Dedifferentiated amniotic fluid mesenchymal stem cell (primary cell): ENCODE measurements around the gene XCL1.
A peak's percentile ranks its signal among the peaks of the same experiment; 100 is the strongest.

ENCODE experiments used
- DNase-seq: peaks from one replicate; pipeline ENCODE4 v3.0.0-alpha.2; 2016; ENCODE audit errors: extremely low spot score

XCL1 gene

GRCh38 chr1:168605443-168605842 is 29.0 kb downstream of the XCL1 start:
- DNase-seq, result no peak

DNA sequence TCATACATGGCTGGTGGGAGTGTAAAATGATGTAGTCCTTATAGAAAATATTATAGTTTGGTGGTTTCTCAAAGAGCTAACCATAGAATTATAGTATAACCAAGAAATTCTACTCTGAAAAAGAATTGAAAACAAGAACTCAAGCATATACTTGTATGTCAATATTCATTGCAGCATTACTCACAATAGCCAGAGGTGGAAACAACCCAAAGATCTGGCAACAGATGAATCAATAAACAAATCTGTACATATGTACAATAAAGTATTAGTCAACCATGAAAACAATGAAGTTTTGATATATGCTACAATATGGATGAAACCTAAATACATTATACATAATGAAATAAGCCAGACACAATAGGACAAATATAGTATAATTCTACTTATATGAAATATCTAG is 29.7 kb downstream of the XCL1 start:
- DNase-seq, result no peak

DNA sequence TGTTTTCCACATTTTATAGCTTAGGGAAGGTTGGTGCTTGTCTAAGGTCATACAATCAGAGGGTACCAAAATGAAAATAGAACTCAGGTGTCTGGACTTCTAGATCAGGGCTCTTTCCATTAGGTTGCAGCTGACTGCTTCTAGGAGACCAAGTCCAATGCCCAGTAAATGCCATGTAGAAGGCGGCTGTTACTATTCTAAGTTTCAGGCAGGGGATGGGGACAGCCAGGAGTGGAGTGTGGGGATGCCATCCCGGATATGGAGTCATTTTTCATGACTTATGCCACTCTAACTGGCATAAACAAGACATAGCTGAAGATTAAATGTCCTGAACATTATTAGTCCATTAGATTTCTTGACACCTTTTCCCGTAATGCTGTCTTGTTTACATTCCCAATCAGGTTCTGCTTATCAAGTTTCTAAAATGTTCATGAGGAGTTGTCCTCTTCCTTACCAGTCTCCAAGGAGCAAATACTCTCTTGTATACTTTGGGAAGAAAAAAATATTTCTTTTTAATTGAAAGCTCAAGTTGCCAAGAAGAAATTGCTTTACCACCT is 31.5 kb downstream of the XCL1 start:
- DNase-seq, result no peak

DNA sequence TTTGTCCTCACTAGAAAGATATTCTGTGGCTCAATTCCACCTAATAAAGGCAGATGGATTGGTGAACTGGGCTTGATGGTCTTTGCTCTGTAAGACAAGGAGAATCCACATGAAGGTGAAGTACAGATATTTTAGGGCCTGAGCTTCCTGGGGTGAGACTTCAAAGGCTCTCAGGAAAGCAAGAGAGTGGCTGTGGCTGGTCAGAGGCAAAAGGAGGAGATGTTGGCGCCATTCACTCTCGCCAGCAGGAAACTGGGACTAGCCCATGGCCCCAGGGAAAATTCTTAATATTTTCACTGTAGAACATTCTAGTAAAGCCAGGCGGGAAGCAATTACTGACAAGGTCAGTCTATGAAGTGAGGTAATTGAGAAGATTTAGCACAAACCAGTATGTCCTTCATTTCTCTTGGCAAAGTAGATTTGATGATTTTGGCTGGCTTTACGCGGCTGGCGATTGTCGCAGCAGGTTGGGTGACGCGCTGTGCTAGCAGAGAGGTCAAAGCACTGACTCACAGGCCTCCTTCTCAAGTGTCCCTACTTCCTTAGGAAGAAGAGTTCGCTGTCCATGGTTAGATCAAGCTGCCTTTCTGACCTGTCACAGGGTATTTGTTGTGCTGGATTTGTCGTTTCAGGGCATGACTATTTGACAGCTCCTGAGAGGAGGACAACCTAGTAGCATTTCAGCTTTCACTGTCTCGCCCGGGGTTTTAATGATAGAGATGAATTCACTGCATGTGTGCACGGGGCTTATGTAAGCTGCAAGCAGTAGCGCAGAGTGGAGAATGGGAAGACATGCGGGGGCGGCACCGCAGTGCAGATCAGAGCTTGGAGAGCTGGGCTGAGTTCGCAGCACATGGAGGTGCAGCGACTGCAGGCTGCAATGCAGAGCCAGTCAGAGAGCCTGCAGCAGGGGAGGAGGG is 32.7 kb downstream of the XCL1 start:
- peak; percentile 39 for DNase-seq

GRCh38 chr1:168609741-168610510 is 33.5 kb downstream of the XCL1 start:
- DNase-seq, result no peak

DNA sequence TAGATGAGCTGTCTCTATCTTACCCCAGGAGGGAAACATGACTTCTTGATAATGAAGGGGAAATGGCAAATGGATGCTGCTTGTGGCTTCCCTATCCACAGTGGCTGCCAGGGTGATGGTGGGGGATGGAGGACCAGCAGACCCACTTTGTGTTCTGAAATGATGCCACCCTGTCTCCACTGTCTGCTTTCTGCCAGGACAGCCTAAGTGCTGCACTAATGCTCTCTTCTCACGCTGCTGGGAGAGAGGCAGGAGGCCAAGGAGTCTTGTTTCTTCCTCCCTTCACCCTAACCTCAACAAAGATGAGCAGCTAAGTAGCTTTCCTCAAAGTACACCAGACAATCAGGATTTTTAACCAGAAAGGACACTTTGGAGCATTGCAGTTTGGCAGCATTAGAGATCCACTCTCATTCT is 36.6 kb downstream of the XCL1 start:
- no peak for DNase-seq

GRCh38 chr1:168613691-168614231 is 37.4 kb downstream of the XCL1 start:
- DNase-seq, result no peak

GRCh38 chr1:168614235-168614634 is 37.8 kb downstream of the XCL1 start:
- DNase-seq, result no peak

GRCh38 chr1:168615965-168616364 is 39.6 kb downstream of the XCL1 start:
- DNase-seq, result no peak

DNA sequence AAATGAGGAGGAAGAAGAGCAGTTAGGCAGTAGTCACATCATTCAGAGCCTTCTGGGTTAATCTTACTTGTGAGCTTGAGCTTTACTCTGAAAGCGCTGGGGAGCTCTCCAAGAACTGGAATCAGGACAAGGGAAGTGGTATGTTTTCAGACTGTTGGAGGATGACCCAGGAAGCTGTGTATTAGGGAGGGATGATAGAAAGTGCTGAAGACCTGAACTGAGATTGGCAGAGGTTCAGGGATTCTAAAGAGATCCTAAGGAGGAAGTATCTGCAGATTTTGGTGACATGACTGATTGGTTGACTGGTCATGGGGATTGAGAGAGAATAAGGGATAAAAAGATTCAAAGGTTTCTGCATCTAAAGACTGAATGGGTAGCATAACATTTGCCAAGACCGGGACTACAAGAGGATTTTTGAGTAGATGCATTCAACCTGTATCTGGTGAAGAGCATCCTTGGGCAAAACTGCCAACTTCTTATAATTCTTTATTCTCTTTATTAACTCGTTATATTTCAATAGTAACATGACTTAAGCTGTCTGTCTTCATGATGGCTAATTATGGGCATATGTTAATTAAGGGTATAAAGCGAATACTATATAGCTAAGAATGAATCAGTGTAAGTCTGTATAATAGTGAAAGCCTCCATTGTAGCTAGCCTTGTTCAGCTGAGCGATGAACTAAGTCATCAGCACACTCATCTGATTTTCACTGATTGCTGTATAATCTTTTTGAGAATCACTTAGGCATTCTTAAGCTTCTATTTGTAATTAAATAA is 41.8 kb downstream of the XCL1 start:
- no peak for DNase-seq

GRCh38 chr1:168618886-168619285 is 42.5 kb downstream of the XCL1 start:
- no peak for DNase-seq

GRCh38 chr1:168621356-168621755 is 45.0 kb downstream of the XCL1 start:
- DNase-seq, result no peak

DNA sequence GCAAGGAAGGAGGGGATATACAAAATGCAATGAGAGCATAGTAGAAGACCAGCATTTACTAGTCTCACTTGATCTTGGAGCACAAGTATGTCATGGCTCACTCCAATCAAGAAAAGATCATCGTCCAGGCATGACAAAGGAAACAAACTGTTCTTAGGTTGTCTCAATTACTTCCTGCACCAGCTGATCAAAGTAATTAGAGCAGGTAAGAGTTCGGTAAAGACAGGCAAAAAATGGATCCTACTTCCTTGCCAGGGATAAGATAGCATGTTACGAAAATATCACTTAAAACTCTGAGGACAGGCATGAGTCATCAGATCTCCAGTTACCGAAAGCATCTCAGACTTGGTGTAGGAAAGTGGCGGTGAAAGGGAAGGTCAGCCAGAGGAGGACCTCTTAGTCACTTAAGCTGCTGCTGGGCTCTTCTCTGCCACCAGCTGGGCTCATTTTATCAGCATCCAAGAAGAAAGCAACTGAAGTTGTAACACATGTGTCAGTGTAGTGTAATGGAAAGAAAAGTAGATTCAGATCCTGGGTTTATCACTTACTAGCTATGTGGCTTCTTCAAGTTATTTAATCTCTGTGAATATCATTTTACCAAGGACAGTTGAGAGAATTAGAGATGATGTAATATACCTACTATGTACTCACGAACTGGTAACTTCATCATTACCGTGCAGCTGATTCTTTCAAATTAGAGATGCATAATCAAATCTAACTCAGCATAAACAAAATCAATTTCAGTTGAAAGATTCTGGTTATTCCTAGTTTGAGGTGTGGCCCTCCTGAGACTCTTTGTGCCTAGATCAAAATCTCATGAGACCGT is 46.8 kb downstream of the XCL1 start:
- DNase-seq, result no peak

DNA sequence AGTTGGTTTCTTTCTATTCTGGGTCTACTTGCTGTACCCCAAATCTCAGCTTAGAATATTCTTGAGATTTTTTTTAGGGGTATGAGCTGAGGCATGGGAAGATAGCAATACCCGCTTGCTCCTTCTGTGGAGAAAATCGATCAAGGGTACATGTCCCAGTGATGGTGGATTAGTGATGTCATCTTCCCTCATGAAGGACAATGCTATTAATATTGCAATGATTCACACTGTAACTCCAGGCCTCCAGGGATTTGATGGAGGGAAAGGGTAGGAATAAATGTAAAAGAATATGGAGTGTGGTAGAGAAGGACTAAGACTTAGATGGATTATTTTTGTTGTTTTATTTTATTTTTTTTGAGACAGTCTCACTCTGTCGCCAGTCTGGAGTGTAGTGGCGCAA is 47.4 kb downstream of the XCL1 start:
- no peak for DNase-seq

- no peak for DNase-seq
Observed at GRCh38 chr1:168626326-168626725, 49.9 kb downstream of the XCL1 start.

DNA sequence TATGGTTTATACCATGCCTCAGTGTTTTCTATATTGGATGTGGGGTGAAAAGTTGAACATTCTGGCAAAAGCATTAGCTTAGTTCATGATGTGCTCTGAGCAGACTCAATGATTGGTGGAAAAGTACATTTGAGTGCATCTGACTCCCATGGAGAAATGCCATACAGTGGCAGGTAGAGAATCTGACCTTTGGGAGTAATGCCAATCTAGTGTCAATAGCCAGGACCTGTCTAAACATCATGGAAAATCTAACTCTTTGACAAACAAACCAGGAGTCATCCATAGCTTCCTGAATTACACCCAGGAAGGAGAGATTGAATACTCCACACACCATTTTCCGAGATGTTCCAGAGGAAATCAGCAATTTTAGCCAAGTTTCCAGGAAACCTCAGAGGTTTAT is 51.0 kb downstream of the XCL1 start:
- no peak for DNase-seq

DNA sequence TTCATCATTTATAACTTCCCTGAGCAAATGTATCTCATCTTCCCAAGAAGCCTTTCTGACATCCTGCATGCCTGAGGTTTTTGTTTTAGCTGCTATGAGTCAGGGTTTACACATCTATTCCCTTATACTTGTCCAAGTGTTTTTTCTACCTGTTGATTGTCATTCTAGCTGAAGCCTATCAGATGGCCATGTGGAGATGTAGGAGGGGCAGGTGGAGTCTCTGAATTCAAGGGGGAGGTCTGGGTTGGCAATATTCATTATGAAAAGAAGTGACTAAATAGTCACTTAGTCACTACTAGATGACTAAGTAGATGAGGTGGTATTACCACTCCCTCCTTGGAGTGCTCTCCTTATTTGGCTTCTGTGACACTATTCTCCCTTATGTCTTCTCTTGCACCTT is 52.4 kb downstream of the XCL1 start:
- no peak for DNase-seq

GRCh38 chr1:168629466-168629865 is 53.1 kb downstream of the XCL1 start:
- no peak for DNase-seq
